Inferior parietal cortex (tissue), 1 donor: ENCODE data around the gene SORBS2.

Experiments used
- DNase-seq: peaks from one replicate; pipeline ENCODE4 v3.0.0-alpha.2; 2016; ENCODE audit errors: extremely low spot score

The SORBS2 gene

DNA sequence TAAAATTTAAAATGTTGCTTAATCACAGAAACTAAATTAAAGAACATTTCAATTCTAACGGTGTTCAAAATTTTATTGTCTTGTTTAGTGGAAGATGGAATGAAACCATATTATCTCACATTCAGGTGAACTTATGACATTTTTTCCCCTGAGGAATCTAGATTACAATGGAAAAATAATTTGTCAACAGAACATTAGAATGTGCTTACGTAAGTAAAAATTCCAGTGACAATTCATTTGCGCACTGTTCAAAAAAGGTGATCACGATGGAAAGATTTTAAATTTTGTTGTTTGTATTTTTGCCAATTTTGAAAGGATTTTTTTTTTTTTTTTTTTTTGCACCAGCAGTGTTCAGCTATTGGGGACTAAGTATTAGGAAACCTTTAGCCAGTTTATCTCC is 23.3 kb upstream of the SORBS2 start:
- no peak for DNase-seq

DNA sequence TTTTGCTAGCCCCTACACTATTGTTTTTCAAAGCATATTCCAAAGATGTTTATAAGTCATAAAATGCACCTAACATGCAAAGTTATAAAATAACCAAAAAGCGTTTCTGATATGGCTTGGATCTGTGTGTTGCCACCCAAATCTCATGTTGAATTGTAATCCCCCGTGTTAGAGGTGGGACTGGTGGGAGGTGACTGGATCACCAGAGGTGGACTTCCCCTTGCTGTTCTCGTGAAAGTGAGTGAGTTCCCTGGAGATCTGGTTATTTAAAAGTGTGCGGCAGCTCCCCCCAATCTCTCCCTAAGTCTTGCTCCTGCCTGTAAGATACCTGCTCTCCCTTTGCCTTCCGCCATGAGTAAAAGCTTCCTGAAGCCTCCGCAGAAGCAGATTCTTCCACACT is 22.8 kb upstream of the SORBS2 start:
- no peak for DNase-seq

DNA sequence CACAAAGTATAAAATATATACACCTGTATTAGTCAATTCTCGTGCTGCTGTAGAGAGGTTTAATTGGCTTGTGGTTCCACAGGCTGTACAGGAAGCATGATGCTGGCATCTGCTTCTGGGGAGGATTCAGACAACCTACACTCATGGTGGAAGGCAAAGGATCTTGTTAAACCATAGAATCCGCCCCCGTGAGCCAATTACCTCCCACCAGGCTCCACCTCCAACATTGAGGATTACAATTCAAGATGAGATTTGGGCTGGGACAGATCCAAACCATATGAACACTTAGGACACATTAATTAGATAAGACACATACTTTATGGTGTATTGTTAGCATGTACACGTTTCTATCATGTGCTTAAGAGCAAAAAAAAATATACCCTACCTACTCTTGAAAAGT is 22.1 kb upstream of the SORBS2 start:
- no peak for DNase-seq

DNA sequence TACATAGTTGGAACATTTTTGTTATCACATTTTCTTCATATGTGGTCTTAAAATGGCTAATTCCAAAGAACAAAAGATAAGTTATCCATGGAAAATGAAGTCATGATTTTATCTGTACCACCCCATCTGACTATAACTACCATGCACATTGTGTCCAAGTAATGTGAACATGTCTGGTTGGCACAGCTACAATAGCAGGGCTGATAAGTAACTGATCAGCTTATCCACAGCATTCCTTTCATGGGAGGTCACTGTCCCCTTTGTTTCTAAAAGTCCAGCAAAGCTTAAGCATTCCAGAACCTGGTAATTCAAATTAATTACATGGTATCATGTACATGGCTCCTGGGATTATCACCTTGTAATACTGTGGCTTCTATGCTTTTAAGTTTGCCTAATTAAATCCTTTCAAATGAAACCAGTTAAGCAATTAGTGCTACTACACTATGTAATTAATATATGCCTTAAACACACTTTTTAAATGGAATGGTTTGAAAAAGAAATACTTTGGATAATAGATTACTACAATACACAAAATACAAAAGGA is 21.1 kb upstream of the SORBS2 start:
- DNase-seq = no peak

DNA sequence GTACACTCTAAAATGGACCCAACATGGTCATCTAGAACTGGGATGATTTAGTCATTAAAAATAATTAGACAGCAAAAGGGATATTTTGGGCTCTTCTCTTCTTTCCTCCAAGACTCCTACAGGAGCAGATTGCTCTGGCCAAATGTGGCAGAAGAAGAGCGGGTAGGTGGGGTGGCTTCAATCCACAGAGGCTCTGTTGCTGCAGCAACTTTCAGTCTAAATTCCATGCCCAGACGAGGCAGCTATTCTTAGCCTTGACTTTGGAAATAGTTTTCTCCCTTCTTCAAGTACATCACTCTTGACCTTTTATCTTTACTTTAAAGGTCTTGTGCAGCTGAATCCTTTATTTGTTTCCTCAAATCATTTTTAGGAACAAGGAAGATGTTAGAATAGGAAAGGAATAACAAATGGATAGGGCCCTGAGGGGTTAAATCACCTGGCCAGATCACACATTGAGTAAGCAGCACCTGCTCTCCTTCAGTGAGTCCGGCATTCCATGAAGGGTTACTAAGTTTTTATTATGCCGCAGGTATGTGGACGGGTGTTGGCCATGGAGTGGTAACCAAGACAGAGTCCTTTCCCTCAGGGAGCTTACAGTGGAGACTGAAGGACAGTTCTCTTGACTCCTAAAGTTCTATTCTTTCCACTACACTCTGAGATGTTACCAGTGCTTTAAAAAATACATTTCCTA is 19.3 kb upstream of the SORBS2 start:
- no peak for DNase-seq

DNA sequence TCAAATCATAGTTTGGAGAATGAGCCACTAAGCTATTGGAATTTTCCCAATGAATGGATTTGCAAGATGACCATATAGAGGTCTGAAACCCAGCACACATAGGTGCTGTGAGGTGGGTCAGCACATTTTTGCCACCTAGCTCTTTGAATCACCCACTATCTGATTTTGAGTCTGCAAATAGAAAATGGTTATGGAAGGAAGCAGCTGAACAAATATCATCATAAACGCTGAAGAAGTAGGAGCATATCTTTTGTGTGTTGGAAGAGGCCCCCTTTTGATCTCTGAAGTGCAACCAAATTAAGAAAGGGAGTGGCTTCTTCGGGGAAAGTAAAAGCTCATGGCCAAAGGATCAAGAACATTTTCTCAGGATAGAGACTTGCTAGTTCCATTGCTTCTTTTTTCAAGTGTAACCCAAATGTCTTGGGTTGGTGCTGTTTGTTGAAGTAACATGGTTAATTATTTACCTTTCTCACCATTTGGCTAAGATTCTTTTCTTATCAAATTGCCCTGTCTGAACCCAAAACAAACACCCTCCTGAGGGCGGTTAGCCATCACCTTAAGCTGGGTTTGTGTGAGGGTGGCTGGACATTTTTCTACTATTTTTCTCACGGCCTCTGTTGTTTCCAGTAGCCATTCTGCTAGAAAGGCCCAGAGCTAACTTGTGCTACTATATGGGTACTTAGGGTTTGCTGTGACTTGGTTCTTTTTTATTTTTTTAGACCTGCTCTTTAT is 18.4 kb upstream of the SORBS2 start:
- DNase-seq = no peak

DNA sequence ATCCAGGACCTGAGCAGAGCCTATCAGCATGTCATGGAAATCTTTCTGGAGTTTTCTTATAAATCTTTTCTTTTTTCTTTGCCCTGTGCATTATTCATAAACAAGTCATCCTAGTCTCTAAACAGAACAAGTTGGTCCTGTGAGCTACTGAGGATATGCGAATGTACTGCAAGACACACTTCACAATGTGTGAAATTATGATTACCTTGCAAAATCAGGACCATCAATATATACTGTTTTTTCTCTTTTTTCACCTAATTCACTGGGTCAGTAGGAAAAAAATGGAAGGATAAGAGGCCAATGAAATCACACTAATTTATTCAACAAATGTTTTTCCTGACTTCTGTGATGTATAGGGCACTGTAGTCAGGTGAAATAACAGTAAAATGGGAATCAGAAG is 14.4 kb upstream of the SORBS2 start:
- no peak for DNase-seq

DNA sequence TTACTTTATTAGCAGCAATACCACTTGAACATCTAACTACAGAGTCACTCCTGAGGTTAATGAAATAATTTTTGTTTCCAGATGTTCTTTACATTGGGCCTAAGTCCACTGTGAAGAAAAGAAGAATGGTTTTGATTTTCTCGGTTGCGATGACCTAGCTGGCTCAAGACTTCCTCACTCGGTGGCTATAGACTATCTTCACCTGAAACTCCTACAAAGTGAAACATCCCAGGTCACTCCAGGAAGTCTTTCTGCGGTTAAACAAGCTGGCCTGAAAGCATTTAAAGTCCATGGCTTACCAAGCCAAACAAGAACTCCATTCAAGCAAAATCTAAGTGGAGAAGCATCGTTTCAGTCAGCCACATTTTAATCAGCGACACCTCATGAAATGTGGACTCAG is 13.7 kb upstream of the SORBS2 start:
- no peak for DNase-seq

DNA sequence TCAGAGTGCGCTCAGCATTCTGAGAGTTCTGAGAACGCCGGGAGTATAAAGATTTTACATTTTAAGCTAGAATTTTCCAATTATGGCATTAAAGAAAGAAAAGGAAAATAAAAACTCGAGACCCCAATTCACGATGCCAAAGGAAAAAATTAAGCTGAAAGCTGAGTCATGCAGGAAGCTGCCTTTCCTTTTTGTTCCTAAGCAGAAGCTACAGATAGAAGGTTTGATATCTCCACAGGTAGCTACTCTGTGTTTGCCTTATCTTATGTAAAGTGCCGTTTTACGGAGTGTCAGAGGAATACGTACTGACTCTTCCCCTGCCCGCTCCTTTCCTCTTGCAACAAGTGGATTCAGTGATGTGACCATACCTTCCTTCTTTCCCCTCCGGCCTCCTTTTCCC is 10.8 kb upstream of the SORBS2 start:
- DNase-seq = no peak

DNA sequence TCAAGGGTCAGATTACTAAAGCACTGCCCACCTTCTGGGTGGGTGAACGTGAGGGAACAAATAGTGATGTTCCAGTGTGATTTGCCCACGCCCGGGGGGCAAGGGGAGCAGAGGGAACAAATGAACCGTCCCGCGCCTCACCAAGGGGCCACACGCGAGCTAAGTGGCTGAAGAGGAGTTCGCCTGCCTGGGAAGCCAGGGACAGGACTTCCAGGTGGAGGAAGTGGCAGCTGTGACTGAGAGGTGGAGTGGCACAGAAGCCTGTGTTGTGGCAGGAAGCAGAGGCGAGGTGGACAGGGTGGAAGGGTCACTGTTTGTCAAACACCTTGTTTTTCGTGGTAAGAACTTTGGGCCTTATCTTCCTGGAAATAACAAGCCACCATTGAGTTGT is 9.0 kb upstream of the SORBS2 start:
- DNase-seq = no peak

DNA sequence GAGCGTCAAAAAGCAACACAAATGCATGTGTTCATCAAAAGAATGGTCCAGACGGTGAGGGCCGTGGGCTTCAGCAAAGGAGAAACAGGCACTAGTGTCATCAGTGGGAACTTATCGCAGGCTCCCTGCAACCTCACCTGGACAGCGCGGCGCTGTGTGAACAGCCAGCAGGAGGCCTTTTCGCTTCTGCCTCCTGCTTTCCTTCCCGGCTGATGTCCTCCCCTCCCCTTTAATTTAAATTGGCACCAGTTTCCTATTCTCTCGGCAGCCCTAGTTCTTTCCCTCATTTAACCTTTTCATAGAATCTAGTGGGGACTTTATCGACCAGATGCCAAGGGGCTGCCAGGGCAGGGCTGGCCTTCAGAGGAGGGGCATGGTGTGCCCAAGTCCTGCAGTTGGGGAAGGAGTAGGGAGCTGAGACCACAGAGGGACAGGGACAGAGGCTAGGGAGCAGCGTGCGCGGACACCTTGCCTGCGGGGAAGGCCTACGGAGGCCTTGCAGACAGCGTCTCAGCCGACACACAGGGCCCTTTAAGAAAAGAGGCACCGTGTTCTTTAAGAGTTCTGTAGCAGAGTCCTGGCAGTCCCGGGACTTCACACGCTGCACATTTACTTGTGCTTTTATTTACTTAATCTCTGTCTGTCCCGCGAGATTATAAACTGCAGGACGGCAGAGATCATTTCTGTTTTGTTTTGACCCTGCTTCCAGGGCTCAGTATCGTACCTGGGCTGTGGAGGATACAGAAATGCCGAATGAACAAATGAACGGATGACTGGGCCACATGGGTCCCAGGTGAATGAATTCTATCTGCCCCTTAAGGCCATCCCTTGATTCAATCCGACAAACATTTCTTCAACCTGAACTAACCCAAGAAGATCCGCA is 8.4 kb upstream of the SORBS2 start:
- DNase-seq = no peak

DNA sequence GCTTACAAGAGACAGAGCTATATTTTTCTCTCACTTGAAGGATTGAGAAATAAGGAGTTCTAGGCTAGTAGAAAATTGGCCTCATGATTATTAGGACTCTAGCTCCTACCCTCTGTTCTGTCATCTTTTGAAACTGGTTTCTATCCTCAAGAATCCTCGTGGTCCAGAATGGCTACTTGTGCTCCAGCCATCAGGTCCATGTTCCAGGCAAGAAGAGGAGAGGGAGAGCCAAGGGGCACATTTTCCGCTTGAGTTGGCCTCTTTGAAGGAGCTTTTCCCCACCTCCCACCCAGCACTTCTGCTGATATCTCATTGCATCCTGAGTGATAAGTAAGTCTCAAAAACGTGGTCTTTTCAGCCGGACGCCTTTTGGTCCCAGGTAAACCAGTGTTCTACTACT is 7.2 kb upstream of the SORBS2 start:
- DNase-seq = no peak

DNA sequence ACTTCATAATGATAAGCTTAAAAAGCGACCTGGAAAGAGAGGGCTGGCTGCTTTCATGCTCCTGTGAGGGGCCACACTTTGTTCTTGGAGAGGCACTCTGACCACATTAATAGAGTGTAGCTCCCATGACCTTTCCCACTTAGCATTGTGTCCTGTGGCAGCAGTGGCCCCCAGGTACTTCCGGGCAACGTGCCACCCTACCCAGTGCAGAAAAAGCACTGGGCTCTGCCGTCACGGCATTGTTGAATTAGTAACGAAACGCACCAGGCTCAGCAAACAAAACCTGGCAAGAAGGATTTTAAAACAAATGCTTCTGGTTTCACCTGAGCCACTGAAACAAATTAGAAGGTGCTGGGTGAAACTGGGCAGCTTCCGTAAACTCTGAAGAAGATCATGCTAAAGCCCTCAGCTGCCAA is 5.4 kb upstream of the SORBS2 start:
- no peak for DNase-seq

DNA sequence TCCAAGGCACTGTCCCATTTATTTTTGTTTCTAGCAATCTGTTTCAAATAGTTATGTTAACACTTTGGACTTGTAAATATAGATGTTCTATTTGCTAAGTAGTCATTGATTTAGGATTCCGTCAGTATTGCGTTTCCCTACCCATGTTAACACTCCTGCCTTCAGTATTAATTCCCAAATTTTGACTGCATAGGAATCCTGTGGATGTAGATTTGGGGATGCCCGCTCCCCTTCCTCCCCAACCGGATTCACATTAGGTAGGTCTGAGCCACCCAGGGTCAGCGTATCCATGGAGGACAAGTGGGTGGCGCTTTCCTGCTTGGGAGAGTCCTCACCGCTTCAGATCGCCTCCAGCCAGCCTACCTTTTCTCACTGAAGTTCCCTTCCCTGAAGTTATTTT is 1.1 kb upstream of the SORBS2 start:
- DNase-seq = no peak

DNA sequence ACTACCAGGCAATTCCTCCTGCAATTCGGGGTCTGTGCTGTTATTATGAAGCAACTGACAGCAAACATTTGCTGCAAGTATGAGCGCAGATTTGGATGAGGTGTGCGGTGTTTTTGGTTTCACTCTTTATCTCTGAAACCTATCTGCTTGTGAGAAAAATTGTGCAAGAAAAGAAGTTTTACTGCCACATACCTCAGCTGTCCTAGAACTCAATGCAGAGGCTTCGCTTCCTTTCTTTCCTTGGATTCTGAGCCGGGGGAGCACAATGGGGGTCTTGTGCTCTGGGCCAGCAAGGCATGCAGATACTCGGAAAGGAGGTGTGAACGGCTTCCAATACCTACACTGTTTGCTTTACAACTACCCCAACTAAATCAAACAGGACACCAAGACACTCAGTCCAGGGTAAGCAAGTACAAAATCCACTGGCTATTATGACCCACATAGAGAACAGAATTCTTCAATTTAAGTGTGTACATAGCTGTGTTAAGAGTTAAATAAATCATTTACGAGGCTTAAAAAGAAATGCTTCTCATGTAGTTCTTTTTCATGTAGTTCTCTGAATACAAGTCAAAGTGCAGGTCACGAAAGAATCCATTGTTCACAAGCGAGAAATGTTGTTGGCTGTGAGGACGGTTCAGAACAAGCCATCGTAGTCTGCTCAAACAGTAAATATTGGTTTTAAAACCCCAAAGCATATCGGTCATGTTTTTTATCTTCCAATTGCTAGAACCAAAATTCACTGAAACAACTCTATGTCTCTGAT is 1.1 kb downstream of the SORBS2 start:
- DNase-seq = no peak

DNA sequence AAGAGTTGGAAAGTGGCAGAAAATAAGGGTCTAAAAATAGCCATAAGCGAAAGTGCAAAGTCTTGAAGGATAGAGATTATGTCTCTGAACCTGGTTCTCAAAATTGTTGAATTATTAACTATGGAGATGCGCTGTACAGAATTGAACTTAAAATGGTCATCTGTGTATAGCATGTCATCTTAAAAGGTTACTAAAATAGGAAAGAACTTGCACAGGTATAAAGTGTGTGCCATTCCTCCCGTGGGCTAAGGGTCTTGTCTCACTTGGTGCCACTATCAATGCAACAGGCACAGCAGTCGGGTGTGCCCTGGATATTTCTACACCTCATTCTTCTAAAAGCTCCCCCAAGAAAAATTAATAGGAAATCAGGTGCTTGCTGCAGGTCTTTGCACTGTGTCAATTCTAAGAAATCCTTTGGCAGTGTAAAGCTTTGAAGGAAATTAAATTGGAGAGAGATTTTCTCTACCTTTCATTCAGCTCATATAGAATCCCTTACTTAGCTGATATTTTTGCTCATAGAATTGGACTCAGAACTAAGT is 2.4 kb downstream of the SORBS2 start:
- no peak for DNase-seq

DNA sequence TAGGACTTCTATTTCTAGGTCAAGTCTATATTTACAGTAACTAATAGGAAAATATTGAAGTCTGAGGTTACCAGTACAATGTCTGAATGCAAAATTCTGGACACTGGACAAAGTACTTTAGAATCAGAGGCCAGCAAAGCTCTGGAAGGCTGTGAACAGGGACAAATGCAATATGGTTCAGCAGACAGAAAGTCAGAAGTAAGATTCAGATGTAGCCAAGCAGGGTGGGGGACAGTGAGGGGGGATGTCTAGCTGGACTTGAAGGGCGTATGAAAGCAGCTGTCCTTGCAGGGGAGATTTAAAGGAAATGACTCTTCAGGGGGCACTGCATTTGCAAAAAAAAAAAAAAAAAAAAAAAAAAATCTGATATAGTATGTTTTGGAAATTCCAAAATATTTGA is 2.9 kb downstream of the SORBS2 start:
- no peak for DNase-seq

DNA sequence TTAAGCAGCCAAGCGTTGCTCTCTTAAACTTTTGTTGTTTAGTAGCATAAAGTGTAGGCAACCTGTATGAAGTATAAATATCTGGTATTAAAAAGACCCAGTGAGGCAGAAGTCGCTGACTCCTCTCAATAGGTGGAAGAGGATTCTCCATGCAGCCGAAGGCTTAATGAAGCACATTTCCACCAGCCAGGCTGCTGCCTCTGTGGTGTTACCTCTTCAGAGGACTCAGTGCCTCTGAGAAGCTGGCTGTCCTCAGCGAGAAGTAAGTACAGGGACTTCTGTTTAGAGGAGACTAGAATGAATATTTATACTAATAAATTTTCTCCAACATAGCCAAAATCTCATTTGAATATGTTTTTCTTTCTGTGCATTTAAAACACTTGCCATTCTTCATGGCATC is 6.0 kb downstream of the SORBS2 start:
- DNase-seq = no peak

DNA sequence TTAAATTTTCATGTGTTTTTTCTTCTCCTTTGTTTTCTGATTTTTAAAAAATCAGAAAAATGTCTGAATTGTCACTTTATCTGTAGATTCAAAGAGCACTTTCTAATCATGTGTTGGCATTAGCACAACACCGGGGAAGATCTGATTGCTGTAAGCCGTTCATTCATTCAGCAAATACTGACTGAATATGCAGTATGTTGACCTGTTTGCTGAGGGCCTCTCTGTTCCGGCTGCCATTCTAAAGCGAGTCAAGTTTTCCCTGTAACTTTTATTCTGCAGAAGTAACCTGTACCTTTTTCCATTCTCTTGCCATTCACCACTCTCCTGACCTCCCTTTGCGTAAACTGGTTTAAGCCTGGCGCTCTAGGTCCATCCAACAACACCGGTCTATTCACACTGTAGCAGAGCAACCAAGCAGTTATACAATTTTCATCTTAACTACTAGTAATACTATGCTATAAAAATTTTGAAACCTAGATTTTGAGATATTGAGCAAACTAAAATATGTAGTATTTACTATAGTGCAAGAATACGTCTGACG is 6.7 kb downstream of the SORBS2 start:
- no peak for DNase-seq

DNA sequence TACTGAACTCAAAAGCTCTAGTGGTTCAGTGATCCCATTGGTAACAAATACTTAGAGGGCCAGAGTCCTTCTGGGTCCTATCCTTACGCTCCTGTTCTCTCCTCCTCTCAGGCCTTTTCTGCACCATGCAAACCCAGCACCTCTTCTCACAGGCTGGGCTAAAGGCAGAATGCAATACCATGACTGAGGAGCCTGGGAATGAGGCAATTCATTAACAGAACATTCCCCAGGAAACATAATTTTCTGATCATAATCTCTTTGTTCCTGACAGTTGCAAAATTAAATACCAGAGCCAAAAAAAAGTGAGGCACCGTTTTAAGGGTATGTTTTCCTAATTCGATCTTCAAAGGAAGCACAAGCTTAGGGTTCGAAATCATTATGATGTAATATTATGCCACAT is 9.0 kb downstream of the SORBS2 start:
- no peak for DNase-seq

DNA sequence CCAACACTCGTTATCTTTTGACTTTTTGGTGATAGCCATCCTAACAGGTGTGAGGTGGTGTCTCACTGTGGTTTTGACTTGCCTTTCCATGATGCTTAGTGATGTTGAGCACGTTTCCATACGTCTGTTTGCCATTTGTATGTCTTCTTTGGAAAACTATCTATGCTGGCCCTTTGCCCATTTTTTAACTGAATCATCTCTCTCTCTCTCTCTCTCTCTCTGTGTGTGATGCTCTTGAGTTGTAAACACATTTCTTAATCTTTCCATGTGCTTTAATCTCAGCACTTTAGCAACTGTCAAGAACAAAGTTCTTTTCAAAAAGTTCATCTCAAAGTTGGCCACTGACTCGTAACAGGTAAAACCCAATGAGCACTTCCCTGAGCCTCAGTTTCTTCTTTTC is 10.5 kb downstream of the SORBS2 start:
- no peak for DNase-seq
